ENCODE results near the gene SUZ12.
"Not testable (repeated sequence)": the region's sequence is repeated elsewhere in the genome, so short reads cannot be mapped to it uniquely, and the experiment has no call there.

GRCh38 chr17:32022554-32022953, 85.7 kb downstream of the SUZ12 start:
- TF ChIP-seq EP300 (IDR thresholded peaks at IDR 0.05; ENCODE audit: borderline replicate concordance in 1 of 2, low read depth in 1 of 2, low read length in 1 of 2); POLR2AphosphoS5 (IDR thresholded peaks at IDR 0.05; ENCODE audit: low read depth, low read length); JUND (IDR thresholded peaks at IDR 0.05); RFX5 (IDR thresholded peaks at IDR 0.05; ENCODE audit: low read length); FOSL2 (IDR thresholded peaks at IDR 0.05; ENCODE audit: borderline replicate concordance, low read depth); IRF3 (IDR thresholded peaks at IDR 0.05; ENCODE audit: low read depth, low read length); CTCF (IDR thresholded peaks at IDR 0.05); USF2 (IDR thresholded peaks at IDR 0.05; ENCODE audit: borderline replicate concordance, low read depth, low read length): not testable (repeated sequence)
